HG03457 (cell line): Measurements from ENCODE around the gene PAF1.
"Not testable (repeated sequence)": the region's sequence is repeated elsewhere in the genome, so short reads cannot be mapped to it uniquely, and the experiment has no call there.

Experiments
- ATAC-seq: cut with Tn5 transposase; IDR thresholded peaks from one replicate; pipeline ENCODE4 v1.9.1; 2021; ENCODE audit warnings: moderate number of reproducible peaks; ENCODE audit not compliant: unreplicated experiment

The PAF1 gene

DNA sequence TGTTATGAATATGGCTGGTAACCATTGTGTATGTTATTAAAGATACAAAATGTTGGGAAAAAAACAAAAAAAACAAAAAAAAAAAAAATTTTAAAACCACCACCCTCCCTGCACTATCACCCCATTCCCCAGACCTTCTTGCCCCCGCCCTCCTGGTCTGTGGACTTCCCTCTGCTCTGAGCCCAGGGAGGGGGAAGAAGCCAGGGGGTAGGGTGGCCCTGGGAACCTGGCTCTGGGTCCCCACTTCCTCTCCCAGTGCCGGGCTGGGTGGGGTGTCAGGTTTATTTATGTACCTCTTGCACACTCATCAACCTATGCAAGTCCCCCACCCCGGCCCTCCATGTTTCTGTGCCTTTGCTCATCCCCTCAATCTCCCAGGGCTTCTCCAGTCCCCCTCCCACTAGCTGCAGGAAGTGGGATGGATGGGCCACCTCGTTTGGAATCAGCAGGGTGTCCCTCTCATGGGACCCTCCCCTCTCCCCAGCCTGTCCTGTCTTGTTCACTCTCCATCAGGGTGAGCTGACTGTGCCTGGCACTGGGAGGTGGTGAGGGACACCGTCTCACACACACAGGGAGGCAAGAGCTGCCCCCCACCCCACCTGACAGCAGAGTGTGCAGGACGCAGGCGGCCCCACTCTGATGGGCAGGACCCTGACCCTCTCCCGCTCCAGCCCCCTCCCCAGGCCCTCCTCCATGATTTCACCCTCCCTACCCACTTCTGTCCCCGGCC is 5.9 kb downstream of the PAF1 start:
- no peak for ATAC-seq

- ATAC-seq: no peak
These were observed 7.7 kb downstream of the PAF1 start for GRCh38 chr19:39382991-39383828.

DNA sequence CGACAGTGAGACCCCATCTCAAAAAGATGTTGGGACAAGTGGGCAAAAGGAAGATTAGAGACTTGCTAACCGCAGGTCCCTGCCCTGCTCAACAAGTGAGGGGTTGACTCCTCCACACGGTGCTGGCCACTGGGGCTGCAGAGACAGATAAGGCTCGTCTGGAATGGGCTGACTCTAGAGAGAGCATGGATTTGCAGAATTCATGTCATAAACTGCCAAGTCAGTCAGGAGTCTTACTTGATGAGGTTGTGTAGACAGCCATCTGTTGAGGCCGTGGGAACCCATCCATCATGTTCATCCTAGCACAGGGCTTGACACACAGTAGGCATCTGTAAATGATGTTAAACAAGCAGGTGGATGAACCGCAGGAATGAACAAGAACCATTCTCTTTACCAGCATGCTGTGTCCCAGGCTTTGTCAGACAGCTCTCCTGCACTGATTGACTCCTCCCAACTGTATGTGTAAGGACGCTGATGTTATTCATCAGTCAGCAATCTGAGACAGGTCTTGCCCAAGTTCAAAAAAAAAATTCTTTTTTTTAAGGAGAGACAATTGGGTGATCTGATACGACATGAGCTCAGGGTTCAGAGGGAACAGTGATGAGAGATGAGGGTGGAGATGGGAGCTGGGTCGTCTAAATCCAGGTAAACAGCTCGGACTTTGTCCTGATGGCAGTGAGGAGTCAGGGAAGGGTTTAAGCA is 8.8 kb downstream of the PAF1 start:
- no peak for ATAC-seq

- ATAC-seq: no peak
These were observed 10.1 kb downstream of the PAF1 start for GRCh38 chr19:39380521-39381502.

- no peak for ATAC-seq
These were observed 11.0 kb downstream of the PAF1 start for GRCh38 chr19:39379865-39380396.

GRCh38 chr19:39379366-39379765 is 11.5 kb downstream of the PAF1 start:
- not testable (repeated sequence) for ATAC-seq

DNA sequence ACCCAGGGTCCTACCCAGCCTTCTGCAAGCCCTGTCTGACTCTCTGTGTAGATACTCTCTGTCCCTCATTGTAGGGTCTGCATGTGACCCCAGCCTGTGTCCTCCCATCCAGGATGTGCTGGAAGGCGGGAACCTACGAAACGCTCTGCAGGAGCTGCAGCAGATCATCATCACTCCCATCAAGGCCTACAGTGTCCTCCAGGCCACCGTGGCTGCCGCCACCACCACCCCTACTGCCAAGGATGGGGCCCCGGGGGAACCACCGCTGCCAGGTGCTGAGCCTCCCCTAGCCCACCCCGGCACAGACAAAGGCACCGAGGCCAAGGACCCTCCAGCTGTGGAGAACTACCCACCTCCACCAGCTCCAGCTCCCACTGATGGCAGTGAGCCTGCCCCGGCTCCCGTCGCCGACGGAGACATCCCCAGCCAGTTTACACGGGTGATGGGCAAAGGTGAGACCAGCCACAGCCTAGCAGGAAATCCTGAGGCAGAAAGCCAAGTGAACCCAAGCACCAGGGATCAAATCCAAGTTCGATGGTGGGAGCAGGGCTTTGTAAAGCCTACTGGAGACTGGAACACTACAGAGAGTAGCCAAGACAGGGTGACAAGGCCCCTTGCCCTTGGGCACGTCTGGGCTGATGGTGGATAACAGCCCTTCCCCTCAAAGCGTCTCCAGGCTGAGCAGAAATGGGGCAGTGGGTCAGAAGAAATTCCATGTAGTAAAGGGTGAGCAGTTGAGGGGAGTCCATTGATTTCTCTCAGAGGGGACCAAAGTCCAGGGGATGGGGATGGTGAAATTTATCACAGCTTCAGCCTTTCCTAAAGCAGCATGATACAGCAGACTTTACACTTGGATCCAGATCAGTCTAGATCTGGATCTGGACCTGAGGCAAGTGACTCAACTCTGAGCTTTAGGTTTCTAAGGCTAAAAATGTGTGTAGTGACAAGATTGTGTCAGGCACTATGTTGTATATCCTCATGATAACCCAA is 13.2 kb downstream of the PAF1 start:
- ATAC-seq: no peak

GRCh38 chr19:39375929-39376328 is 15.0 kb downstream of the PAF1 start:
- ATAC-seq: no peak

- ATAC-seq: no peak
These were observed 18.0 kb downstream of the PAF1 start for GRCh38 chr19:39372941-39373340.

DNA sequence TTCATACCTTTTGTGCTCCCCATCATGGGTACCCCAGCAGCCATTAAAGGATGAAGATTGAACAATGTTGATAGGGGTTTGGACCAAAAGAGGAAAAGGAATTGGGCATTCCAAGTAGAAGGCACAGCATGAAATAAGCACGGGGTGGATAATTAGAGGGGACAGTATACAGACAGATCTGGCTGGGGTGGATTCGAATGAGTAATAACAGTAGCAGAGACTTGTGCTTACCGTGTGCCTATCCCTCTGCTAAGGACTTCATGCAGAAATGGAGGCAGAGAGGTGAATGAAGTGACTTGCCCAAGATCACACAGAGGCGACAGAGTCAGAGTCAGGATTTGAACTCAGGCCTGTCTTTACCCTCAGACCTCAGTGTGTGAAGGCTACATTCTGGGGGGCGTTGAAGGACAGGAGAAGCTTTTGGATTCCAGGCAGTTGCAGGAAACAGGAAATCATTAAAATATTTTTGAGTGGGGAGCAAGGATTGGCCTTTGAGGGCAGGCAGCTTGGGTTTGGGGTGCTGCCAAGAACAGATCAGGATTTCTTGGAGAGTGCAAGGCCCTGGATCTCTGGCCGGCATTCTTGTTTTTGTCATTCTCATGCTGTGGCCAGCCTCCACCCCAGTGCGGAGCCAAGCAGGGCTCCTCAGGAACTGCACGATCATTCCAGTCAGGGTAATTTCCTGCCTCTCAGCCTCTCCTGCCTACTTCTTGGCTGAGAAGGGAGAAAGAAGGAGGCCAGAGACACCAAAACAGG is 18.7 kb downstream of the PAF1 start:
- ATAC-seq: no peak

DNA sequence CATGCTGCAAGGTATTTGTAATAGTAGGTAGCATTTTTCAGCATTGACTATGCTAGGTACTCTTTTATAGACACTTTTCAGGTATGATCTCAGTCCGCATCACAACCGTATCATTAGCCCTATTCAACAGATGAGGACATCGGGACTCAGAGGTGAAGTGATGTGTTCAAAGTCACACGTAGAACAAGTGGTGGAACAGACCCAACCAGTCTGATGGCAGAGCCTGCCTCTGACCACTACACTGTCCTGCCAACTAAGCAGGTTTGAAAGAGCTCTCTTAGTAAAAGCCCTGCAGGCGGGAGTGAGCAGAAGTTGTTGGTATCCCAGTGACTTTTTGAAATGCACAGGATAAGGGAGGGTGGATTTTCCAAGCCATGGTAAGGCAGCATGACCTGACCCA is 20.2 kb downstream of the PAF1 start:
- ATAC-seq: no peak

GRCh38 chr19:39369200-39369599 is 21.7 kb downstream of the PAF1 start:
- ATAC-seq: no peak

- ATAC-seq: no peak
These were observed 25.4 kb downstream of the PAF1 start for GRCh38 chr19:39365531-39365930.

DNA sequence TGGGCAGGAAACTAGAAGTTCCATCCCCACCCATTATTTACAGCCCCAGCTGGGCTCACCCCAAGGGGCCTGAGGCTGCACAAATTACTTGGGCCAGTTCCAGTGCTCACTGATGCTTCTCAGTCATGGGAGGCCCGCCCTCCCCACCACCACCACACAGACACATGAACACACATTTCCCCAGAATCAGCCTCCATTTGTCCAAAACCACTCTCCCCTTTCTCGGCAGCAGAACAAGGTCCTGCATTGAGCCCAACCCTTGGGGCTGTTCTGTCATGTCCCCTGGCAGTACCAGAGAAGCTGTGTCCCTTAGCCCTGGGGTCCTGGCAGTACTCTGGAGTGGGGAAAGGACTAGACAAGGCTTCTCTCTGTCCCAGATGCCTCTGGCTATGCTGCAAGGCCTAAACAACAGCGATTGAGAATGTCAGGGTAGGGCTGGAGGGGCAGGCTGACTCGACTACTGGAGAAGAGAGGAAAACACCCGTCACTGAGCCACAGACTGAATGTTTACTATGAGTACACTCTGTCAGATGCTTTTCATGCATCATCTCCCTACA is 26.9 kb downstream of the PAF1 start:
- no peak for ATAC-seq

- no peak for ATAC-seq
These were observed 27.9 kb downstream of the PAF1 start for GRCh38 chr19:39362682-39363657.

- ATAC-seq: no peak
These were observed 30.3 kb downstream of the PAF1 start for GRCh38 chr19:39360599-39360998.

DNA sequence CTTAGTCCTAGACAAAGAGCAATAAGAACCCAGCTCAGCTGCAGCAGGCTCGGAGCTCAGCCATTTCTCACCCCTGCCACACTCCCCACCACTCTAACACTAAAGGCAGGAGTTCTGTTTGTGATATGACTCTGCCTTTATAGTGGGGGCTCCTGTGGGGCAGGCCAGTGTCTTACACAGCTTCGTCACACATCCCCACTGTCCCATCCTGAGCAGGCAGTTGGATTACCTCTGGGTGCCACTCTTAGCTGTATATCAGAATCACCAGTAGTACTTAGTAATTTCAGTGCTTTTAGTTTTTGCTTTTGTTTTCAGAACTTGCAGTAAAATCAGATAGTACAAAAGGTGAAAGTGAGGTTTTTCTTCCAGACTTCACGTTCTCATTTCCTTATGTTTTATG is 31.9 kb downstream of the PAF1 start:
- no peak for ATAC-seq
